NCI-H446 treated with DMSO at 0.1 percent for 48 hours (cell line): ENCODE results near the gene TRDN.
"Not testable (repeated sequence)": the region's sequence is repeated elsewhere in the genome, so short reads cannot be mapped to it uniquely, and the experiment has no call there.

Source experiments
- DNase-seq: peaks from one replicate; lab custom pipeline; 2025; lab: John Stamatoyannopoulos, UW

The TRDN gene

DNA sequence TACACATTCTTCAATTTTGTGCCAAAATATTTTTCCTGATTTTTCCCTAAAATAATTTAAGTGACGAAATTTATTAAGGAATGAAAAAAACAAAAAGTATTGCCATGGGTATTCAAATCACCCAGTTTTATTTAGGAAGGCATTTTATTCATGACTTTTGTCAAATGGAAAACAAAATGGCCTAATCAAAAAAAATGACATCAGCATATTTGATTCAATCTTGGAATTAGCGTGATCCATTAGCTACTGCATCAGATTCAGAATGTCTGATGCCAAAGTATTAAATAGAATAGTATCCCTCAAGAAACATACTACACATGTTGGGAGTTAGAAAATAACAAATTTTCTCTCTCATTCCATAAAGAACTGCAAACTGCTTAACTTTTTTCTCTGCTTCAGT, 129.2 kb downstream of the TRDN start:
- DNase-seq: no peak

DNA sequence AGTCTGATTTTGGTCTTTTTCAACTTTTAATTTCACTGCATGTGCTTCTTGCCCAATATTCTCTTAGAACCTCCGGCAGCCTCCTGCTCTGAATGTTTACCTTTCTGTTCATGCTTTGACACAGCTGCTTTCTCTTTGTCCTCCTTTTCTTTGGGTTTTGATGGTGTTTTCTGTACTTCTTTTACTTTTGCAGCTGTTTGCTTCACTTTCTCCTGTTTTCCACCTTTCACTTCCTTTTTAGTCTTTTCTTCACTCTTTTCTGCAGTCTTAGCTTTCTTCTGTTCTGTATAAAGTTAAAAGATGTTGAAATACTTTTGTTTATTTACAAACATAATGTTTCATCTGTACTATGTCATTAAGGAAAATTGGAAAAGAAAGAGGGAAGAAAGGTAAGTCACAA, 133.1 kb downstream of the TRDN start:
- DNase-seq: no peak

DNA sequence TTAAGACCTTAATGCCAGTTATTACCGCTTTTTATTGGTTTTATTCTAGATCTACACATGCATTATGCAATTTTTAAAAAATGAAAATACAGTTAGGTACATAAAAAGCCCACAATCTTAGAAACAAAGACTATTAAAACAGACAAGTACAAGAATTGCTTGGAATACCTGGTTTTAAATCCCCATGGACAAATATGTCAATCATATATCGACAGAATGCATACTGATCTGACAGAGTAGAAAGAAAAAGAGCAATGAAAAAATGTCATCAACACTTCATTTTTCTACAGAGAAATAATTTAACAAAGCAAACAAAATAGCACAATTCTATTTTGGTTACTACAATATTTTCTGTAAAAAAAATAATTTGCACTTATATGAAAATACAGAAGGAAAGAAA, 139.7 kb downstream of the TRDN start:
- DNase-seq: no peak

DNA sequence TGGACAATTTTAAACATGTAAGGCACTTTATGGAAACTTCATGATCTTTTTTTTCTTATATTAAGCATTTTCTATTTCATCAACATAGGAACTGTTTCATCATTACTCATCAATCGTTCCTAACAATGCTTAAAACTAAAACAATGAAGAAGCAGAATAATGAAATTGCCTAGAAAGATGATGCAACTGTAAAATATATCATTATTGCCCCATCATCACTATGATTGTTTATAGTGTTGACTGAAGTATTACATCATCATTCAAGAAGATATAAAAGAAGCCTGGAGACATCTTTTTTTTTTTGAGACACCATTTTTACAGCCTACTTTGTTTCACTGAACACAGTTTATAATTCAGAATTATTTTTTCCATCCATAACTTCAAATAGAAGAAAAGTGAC, 147.2 kb downstream of the TRDN start:
- no peak for DNase-seq

DNA sequence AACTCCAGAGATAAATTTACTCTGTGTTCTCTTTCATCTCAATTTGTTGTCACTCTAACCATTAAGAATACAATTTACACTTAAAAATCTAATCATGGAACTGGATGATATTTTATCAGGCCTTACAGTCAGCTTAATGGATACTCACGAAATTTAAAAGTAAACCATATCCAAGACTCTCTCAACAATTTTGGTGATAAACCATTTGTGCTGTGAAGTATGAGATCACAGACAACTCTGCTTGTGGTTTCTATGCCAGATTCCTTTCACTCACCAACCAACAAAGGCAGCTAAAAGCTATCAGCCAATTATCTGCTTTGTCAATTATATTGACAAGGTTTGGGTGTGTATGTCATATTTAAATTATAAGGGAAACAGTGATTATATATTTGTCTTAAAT, 155.8 kb downstream of the TRDN start:
- DNase-seq: no peak

DNA sequence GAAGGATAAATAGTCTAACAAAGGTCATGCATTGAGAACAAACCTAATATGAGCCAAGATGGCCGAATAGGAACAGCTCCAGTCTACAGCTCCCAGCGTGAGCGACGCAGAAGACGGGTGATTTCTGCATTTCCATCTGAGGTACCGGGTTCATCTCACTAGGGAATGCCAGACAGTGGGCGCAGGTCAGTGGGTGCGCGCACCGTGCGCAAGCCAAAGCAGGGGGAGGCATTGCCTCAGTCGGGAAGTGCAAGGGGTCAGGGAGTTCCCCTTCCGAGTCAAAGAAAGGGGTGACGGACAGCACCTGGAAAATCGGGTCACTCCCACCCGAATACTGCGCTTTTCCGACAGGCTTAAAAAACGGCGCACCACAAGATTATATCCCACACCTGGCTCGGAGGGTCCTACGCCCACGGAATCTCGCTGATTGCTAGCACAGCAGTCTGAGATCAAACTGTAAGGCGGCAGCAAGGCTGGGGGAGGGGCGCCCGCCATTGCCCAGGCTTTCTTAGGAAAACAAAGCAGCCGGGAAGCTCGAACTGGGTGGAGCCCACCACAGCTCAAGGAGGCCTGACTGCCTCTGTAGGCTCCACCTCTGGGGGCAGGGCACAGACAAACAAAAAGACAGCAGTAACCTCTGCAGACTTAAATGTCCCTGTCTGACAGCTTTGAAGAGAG, 164.6 kb downstream of the TRDN start:
- not testable (repeated sequence) for DNase-seq

DNA sequence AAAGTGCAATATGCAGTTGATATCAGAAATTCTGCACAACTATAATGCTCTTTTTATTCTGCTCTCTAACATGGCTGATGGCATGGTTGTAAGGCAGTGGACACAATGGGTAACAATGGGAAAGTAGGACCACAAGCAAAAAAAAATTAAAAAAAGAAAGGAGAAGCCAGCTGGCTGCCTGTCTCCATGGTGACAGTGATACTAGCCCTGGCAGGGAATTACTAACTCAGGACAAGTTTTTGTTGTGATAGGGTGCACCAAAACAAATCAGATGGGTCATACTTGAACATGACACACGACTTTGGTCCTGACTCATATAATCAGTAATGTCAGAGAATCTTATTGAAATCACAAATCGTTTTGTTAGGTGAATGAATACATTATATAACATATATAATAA, 169.4 kb downstream of the TRDN start:
- DNase-seq: no peak

- no peak for DNase-seq
Measured at GRCh38 chr6:123462152-123462551, 174.6 kb downstream of the TRDN start.

DNA sequence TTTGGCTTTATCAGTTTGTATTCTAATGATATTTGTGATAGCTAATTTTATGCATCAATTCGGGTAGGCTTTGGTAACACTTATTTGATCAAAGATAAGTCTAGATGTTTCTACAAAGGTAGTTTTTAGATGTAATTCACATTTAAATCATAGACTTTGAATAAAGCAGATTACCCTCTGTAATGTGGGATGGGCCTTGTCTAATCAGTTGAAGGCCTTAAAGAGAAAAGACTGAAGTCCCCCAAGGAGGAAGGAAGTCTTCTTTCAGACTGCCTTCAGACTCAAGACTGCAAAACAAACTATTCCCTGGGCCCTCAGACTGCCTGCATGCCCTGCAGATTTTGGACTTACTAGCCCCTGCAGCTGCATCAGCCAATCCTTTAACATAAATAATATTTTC, 178.5 kb downstream of the TRDN start:
- no peak for DNase-seq

- DNase-seq: no peak
Measured at GRCh38 chr6:123456836-123457235, 179.9 kb downstream of the TRDN start.

GRCh38 chr6:123454448-123454847, 182.3 kb downstream of the TRDN start:
- no peak for DNase-seq

- not testable (repeated sequence) for DNase-seq
Measured at GRCh38 chr6:123453071-123453470, 183.7 kb downstream of the TRDN start.

DNA sequence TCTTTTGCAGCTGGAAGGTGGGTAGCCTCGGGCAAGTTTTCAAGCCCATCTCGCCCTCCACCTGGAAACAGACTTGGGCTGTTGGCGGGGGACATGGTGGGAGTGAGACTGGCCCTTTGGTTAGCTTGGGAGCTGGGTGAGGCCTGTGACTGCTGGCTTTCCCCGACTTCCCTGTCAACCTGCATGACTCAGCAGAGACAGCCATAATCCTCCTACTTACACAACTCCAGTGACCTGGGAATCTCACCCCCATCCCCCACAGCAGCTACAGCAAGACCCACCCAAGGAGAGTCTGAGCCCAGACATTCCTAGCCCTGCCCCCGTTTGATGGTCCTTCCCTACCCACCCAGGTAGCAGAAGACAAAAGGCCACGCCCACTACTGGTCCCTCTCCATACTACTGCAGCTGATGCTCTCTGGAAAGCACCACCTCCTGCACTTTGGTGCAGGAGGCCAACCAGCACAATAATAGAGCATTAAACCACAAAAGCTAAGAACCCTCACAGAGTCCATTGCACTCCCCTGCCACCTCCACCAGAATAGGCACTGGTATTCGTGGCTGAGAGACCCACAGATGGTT, 188.4 kb downstream of the TRDN start:
- DNase-seq: no peak

DNA sequence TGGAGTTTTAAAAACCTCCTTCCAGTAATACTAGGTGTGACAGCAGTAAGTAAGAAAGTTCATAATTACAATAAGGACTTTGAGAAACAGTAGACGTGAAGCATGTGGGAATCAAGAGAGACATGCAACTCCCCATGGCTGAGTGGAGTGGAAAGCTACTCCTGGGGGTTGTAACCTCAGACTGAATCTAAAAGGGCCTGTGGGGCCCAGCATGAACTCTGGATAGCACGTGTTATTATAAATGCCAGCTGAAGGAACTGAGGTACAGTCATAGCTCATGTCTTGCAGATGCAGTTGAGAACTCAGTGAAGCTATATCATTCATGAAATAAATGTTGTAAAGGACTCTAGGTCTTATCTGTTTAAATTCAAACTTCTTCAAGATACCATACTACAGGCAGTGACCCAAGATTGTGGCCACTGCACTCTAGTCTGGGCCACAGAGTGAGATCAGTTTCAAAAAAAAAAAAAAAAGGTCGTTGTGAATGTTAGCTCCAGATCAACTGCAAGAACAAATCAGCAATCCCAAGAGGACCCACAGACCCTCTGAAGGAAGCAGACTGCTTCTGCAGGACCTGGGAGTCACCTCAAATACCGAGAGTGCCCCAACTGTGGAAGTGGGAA, 189.3 kb downstream of the TRDN start:
- no peak for DNase-seq

GRCh38 chr6:123439371-123439770, 197.4 kb downstream of the TRDN start:
- DNase-seq: no peak

- peak; percentile 7 for DNase-seq
Measured at GRCh38 chr6:123434186-123434585, 202.6 kb downstream of the TRDN start.

- DNase-seq: no peak
Measured at GRCh38 chr6:123430970-123431369, 205.8 kb downstream of the TRDN start.

GRCh38 chr6:123427008-123427407, 209.7 kb downstream of the TRDN start:
- DNase-seq: no peak

GRCh38 chr6:123423130-123423529, 213.6 kb downstream of the TRDN start:
- no peak for DNase-seq

- no peak for DNase-seq
Measured at GRCh38 chr6:123420512-123420911, 216.2 kb downstream of the TRDN start.

DNA sequence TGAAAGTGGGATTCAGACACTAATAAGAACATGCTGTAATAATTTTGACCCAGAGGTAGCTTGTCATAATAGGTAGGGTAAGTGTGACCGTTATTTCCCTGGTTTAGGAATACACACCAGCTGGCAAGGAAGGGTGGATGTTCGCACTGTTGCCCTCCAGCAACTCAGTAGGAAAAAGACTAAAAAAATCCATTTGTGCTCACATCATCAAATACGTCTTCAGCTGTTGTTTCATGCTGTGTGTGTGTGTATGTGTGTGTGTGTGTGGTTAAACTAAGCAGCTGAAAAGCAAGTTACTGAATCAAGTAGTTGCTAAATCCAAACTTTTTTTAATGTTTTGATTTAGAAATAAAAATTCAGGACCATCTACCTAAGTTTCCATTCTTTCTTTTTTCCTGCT, 218.7 kb downstream of the TRDN start:
- no peak for DNase-seq

DNA sequence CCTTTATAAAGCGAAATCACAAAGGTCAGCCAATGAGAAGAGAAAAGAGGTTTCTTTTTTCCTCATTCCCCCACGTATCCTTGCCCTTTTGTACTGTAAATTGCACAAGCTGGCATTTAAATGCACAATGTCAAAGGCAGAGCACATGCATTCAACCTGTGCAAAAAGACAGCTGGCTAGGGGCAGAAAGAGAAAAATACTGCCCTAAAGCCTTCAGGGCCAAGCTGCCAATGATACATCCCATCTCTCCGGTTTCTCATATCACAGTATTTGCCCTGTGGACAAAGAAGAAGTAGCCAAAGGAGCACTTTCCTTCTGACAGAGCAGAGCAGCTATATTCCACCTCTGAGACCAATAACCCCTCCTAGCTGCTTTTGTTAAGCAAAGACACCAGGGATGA, 219.2 kb downstream of the TRDN start:
- no peak for DNase-seq

- DNase-seq: peak; percentile 36
Measured at GRCh38 chr6:123415844-123416468, 220.8 kb downstream of the TRDN start.
